Lung microvascular endothelial cell (primary cell): ENCODE data around the gene NOP9. TPM values are rescaled to one million over a fixed set of nuclear protein-coding genes. Genes with fewer than 3 reads are reported as not detected.

Source experiments
- DNase-seq, 2 donors: peaks; one replicate each; pipeline versions ENCODE4 v3.0.0 to v3.0.0-alpha.2; 2010; ENCODE audit warnings: low read depth in 2 of 2
- total RNA-seq: library from RNA; depleted of rRNA; stranded (reverse); fragments of >200 nt; gene quantifications from 2 replicates; pipeline ENCODE4 v1.2.1, GENCODE V29; 2014

The NOP9 gene
- total RNA-seq, 1 donor from 2014 or later: 20.4 TPM

DNA sequence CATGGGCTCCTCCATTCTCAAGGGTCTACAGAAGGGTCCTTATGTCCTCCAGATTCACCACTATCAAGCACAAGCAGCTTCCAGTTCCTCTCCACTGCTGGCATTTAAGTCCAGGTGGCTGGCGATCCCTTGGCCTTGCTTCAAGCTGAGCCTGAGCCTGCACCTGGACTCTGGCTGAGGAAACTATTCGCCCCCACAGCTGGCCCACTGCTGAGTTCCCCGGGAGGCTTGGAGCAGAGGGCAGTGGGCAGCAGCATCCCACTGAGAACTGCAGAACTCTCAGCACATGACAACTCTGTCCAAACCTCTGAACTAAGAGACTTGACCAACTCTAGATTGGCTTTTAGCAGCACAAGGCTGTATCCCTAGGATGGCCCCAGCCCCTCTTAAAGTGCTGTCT, 16.9 kb upstream of the NOP9 start:
- DNase-seq: no peak

- no peak for DNase-seq
Measured at GRCh38 chr14:24283796-24284460, 15.7 kb upstream of the NOP9 start.

GRCh38 chr14:24284501-24285035, 15.1 kb upstream of the NOP9 start:
- no peak for DNase-seq

DNA sequence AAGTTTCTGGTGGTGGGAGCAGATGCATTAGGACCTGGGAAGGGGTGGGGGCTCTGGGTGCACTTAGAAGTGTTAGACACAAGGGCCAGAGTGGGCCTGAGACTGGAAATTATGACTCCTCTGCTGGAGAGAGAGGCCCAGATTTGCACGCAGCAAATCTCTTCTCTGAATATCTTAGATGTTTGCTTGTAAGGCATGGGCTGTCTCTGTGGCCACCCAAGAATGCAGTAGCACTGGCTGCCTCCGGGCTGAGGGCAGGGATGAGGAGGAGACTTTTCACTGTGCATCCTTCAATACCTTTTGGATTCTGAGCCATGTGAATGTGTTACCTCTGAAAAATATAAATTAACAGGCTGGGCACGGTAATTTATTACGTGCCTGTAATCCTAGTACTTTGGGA, 14.3 kb upstream of the NOP9 start:
- DNase-seq: no peak

- no peak for DNase-seq
Measured at GRCh38 chr14:24286996-24287395, 12.7 kb upstream of the NOP9 start.

DNA sequence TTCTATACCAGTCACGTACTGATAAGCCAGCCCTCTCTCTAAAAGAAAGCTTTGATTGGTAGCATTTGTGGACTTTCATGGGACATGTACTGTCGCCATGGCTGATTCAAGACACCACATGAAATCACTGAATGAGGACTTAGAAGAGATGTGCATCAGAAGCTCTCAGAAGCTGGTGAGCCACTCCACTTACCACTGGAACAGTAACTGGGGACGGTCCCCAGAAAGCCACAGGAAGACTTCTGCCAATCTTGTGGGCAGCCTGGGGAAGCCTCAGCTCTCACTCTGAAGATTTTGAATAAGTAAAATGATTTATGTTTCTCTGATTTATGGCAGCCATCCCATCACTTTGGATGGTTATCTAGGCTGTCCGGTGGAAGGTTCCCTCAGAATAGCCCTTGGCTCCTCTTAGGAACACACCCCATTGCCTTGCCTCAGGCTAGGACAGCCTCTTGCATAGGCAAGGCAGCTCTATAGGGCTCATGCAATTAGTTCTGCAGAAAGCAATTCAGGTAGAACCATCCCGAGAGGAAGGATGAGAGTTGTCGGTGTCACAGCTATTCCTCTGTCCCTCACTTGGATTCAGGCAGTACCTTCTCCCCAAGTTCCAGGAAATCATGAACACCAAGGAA, 9.9 kb upstream of the NOP9 start:
- DNase-seq: no peak

GRCh38 chr14:24290746-24291145, 8.9 kb upstream of the NOP9 start:
- DNase-seq: no peak

- no peak for DNase-seq
Measured at GRCh38 chr14:24291446-24292117, 8.1 kb upstream of the NOP9 start.

- no peak for DNase-seq
Measured at GRCh38 chr14:24292118-24292807, 7.4 kb upstream of the NOP9 start.

DNA sequence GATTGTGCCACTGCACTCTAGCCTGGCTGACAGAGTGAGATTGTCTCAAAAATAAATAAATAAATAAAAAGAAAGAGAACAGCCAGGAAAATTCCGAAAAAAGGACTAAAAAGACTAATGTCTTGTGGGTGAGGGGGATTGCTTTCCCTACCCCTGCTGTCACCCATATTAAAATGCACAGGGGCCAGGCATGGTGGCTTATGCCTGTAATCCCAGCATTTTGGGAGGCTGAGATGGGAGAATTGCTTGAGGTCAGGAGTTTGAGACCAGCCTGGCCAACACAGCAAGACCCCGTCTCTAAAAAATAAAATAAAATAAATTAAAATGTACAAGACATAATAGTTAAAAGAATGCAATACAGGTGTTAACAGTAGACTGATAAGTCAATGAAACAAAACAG, 6.1 kb upstream of the NOP9 start:
- no peak for DNase-seq

- peak; percentile 89 to 97 for DNase-seq
Measured at GRCh38 chr14:24296341-24297157, 3.1 kb upstream of the NOP9 start.

DNA sequence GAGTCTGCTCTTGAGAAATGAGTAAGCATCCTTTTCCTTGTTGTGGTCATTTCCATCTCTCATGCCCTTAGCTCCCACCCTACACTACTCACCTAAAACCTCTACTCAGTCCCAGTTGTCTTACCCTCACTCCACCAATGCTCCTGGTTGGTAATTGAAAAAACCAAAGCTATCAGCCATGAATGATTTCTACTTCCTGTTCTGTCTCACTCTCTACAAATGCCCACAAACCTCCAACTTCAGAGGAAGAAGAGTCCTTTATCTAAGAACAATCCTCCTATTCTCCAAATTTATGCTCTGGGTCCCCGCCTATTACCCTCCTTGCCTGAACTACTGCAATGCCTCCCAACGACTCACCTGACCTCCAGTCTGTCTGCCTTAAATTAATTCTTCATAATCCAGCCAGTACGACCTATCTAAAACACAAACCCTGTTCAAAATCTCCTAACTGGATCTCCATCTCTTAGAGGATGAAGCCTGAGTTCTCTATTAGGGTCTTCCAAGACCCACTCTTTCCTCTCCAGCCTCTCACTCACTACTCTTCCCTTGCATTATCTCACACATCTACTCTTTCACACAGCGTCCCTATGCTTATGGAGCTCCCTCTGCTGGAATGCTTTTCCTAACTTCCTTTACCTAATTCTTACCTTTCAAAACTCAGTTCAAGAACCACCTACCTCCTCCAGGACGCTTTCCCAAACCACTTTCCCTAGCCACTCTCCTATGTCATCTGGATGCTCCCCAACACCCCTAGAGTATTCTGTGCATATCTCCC, 2.3 kb upstream of the NOP9 start:
- DNase-seq: peak; percentile 41 to 62

GRCh38 chr14:24298892-24299254, 777 bp upstream of the NOP9 start:
- DNase-seq: peak in 1 of 2 donors; percentile 71

- no peak for DNase-seq
Measured at GRCh38 chr14:24300326-24300980, 803 bp downstream of the NOP9 start.

- DNase-seq: no peak
Measured at GRCh38 chr14:24304019-24304387, 4.4 kb downstream of the NOP9 start.

- no peak for DNase-seq
Measured at GRCh38 chr14:24307156-24307574, 7.5 kb downstream of the NOP9 start.

DNA sequence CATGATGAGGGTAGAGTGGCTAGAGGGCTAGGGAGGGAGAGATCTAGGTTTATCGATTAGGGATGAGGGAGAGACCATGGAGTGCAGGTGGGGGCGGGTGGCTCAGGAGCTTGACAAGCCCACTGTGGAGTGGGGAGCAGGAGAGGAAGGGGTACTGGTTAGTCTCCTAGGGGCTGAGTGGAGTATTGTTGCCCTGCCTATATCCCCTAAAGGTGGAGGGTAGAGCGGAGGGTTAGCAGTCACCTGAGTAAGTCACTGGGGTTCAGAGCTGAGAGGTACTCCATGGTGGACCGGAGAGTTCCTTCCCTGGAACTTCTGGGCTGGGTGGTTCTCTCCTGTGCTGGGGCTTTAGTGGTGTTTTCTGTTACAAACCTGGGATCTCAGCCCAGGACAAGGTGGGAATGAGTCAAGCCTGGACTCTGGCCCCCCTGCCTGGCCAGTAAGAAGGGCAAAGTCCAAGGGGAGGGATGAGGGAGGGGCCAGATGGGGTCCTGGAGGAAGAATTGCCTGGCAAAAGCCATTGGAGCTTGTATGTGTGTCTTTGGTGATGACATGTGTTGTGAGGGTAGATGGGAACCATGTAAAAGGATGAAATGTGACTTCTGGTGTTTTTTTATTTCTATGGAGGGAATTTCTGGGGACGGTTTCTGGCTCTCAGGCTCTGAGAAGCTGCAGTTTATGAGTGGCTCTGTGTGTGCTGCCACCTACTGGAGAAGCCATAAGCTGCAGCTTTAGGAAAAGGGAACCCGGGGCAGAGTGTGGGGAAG, 8.1 kb downstream of the NOP9 start, which contains the start of gene CIDEB:
TSS of gene CIDEB (minus strand) at position 403 of the 767 bp plus-strand sequence. CDS start at position 284, 119 bp downstream.
- DNase-seq: peak; percentile 62 to 63

DNA sequence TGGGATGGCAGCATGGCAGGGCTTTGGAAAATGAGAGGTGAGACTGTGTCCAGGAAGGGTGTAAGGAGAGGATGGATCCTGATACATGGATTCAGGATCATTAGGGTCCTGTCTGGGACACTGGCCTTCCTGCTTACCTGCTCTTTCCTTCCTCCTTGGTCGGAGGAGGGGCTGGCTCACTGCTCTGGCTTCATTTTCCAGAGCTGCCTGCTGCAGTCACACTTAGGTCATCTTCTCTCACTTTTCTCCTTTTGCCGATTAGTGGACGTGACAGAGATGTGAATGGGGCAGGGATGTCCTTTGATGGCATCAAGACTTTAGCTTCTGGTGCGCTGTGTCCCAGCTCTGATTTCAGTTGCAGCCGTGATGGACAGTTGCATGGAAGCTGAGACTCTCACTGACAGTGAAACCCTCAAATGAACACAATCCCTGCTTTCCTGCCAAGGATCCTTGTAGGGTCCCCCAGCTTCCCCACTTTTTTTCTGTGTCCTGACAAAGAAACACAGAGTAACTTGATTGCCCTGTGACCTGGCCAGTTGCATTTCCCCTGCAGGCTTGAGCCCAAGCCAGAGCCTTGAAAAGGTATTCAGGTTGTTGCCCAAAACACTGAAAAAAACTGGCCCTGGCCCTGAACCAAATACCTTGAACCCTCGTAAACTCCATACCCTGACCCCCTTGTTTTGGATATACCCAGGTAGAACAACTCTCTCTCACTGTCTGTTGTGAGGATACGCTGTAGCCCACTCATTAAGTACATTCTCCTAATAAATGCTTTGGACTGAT, 8.9 kb downstream of the NOP9 start:
- DNase-seq: no peak
